Jurkat, Clone E6-1 (cell line): ENCODE data around the gene SHROOM3.
"Not testable (repeated sequence)": the region's sequence is repeated elsewhere in the genome, so short reads cannot be mapped to it uniquely, and the experiment has no call there.

Experiments used
- DNase-seq: peaks from one replicate; pipeline ENCODE4 v3.0.0-alpha.2; 2011; ENCODE audit warnings: low read depth, low spot score
- H3K4me3 ChIP-seq: 2 replicates; pipeline ENCODE4 v1.5.1; 2011; ENCODE audit warnings: mild to moderate bottlenecking, low read length, control low read depth, moderate library complexity

SHROOM3 gene

GRCh38 chr4:76441881-76442280 lies 6.9 kb downstream of the SHROOM3 start:
- H3K4me3 ChIP-seq = no peak overlapping the region
- DNase-seq = no peak

DNA sequence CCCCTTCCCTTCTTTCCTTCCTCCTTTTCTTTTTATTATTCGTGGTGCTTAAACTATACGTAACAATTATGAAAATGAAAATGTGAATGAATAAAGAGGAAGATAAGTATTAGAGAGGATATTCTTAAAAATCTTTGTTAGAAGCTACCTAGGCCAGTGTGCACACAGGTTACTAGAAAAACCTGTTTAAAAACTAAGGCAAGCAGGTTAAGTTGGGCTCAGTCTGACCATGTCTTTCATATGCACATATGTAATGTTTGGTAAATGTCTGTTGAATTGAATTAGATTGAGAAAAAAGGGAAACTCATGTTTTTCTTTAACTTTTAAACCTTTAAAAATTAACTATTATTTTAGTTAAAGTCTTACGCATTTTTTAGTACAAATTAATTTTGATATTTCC lies 7.8 kb downstream of the SHROOM3 start:
- no peak for DNase-seq

DNA sequence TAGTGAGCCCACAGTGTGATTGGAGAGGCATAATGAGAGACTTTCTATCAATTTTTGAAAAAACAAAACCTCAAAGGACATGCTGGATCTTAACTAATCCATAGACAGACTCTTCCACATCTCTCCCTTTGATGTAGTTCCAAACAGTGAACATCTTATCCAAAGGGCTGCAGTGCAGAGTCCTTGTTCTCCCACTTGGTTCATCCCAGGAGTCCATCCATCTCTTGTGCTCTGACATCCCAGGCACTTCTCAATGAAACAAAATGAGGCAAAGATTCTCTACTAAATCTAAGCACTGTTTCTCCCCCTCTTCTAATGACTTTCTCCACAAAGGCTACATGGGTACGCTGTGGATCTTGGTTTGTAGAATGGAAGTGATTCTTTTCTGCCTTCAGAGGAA lies 8.3 kb downstream of the SHROOM3 start:
- DNase-seq = no peak
- no peak overlapping the region for H3K4me3 ChIP-seq

More for the DNA sequence above, 7.8 kb downstream of the SHROOM3 start:
- H3K4me3 ChIP-seq = no peak overlapping the region

- no peak overlapping the region for H3K4me3 ChIP-seq
- no peak for DNase-seq
Observed at GRCh38 chr4:76445911-76446310, 10.9 kb downstream of the SHROOM3 start.

GRCh38 chr4:76447393-76447851 lies 12.4 kb downstream of the SHROOM3 start:
- no peak overlapping the region for H3K4me3 ChIP-seq
- DNase-seq = no peak

GRCh38 chr4:76448211-76448610 lies 13.2 kb downstream of the SHROOM3 start:
- no peak for DNase-seq
- H3K4me3 ChIP-seq = no peak overlapping the region

GRCh38 chr4:76449362-76449767 lies 14.3 kb downstream of the SHROOM3 start:
- no peak overlapping the region for H3K4me3 ChIP-seq
- no peak for DNase-seq

- H3K4me3 ChIP-seq = no peak overlapping the region
- no peak for DNase-seq
Observed at GRCh38 chr4:76449833-76450232, 14.8 kb downstream of the SHROOM3 start.

DNA sequence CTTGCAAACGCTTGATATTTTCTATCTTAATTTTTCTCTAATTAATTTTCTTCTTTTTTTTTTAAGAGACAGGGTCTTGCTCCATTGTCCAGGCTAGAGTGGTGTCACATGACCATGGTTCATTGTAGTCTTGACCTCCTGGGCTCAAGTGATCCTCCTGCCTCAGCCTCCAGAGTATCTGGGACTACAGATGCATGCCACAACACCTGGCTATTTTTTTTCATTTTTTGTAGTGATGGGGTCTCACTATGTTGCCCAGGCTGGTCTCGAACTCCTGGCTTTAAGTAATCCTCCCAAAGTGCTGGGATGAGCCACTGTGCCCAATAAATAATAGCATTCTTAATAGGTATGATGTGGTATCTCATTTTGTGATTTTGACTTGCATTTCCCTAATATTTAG lies 18.2 kb downstream of the SHROOM3 start:
- H3K4me3 ChIP-seq = no peak overlapping the region
- no peak for DNase-seq

- not testable (repeated sequence) for DNase-seq, H3K4me3 ChIP-seq
Observed at GRCh38 chr4:76454073-76454472, 19.0 kb downstream of the SHROOM3 start.

DNA sequence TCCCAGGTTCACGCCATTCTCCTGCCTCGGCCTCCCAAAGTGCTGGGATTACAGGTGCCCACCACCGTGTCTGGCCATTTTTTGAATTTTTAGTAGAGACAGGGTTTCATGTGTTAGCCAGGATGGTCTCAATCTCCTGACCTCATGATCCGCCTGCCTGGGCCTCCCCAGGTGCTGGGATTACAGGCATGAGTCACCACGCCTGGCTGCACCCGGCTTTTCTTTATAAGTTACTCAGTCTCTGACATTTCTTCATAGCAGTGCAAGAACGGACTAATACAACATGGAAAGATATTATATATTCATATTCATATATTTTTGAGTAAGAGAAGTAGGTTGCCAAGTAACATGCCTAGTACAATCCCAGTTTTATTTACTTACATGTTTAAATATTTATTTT lies 22.9 kb downstream of the SHROOM3 start:
- H3K4me3 ChIP-seq = no peak overlapping the region
- no peak for DNase-seq

GRCh38 chr4:76458297-76458696 lies 23.3 kb downstream of the SHROOM3 start:
- no peak overlapping the region for H3K4me3 ChIP-seq
- DNase-seq = no peak

GRCh38 chr4:76458825-76459224 lies 23.8 kb downstream of the SHROOM3 start:
- no peak for DNase-seq
- no peak overlapping the region for H3K4me3 ChIP-seq

DNA sequence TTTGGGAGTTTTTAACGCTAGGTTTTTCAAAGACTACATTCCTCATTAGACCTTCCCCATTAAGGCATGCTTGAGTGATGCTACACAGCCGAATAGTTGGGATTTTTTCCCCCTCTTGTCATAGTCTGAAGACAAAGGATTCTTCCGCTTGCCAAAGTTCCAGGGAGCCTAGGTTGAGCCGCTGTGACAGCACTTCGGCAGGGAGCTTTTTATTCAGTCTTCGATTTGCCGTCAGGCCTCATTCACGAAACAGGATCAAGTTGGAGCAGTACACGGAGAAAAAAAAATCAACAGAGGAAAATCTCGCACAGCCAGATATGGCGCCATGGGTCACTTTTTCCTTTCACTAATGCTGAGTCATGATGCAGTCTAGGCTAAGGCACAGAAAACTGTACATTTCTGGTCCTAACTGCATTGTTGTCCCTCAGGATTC lies 24.3 kb downstream of the SHROOM3 start:
- no peak overlapping the region for H3K4me3 ChIP-seq
- no peak for DNase-seq

- DNase-seq = no peak
- H3K4me3 ChIP-seq = no peak overlapping the region
Observed at GRCh38 chr4:76463568-76463967, 28.5 kb downstream of the SHROOM3 start.

GRCh38 chr4:76470064-76470463 lies 35.0 kb downstream of the SHROOM3 start:
- H3K4me3 ChIP-seq = no peak overlapping the region
- no peak for DNase-seq

DNA sequence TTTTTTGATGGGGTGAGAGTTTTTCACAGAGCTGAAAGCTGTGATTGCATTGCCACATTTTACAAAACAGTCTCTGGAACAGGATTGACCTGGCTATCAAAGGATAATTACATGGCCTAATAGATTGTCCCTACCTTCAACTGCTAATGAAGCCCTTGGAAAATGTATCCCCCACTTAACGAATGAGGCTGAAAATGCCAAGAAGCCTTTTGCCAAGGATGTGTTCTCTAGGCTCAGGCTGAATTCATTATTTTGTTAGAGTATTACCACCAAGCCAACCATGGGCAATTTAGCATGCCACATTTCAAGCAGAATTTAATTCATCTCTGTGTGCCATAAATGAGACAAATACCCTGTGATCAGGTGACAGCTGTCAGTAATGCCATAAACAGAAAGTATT lies 35.5 kb downstream of the SHROOM3 start:
- no peak overlapping the region for H3K4me3 ChIP-seq
- DNase-seq = no peak

DNA sequence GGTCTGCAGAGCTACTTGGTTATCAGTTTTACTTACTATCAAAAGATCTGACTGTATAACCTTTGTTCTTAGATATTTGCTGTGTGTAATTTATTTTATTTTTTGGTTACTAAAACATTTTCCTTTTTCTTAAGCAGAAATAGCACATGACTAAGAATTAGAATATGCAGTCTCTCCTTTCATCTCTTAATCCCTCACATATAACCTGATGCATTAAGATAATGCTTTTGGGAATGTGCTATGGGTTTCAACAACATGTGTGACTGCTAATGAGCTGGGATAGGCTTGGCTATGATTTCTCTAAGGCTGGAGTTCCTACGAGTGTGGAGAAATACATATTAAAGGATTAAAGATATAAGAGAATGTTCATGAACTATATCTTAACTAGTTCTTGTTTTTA lies 41.5 kb downstream of the SHROOM3 start:
- H3K4me3 ChIP-seq = no peak overlapping the region
- no peak for DNase-seq

DNA sequence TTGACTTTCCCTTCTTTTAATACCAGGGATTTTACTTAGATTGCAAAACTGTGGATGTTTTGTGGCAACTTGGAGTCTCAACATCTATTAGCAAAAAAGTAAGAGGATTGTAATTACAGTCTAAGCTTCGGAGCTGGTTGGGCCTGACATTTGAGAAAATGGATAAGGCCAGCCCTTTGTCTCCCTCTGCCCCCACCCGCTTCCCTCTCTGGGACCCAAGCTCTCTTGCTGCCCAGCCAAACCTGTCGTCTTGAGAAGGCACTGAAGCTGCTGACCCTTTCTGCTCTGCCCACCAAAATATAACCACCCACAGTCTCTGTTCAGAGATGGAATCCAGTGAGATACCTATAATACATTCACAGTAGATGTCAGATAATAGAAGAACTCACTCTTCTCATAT lies 49.6 kb downstream of the SHROOM3 start:
- no peak for DNase-seq

GRCh38 chr4:76485450-76485849 lies 50.4 kb downstream of the SHROOM3 start:
- no peak overlapping the region for H3K4me3 ChIP-seq
- DNase-seq = no peak

More for the DNA sequence above, 49.6 kb downstream of the SHROOM3 start:
- no peak overlapping the region for H3K4me3 ChIP-seq

DNA sequence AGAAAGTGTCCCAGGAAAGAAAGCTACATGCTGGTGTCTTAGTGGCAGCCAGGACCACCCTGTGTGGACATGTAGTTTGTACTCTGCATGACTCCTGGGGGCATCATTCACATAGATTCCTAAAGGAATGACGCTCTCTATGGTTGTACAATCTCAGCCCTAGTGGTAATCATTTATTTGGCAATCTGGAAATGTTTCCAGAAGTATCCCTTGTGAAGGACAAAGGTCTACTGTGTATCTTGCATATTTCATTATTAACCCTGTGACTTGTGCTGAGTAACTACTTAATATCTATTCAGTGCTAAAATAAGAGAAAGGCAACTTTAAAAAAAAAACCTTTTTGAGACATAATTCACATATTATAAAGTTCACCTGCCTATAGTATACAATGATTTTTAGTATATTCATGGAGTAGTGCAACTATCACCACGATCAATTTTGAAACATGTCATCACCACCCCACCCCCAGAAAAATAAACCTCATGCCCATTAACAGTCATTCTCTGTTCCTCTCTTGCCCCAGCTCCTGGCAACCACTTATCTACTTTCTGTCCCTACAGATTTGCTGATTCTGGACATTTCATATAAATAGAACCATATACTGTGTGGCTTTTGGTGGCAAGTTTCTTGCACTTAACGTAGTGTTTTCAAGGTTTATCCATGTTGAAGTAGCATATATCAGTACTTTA lies 51.7 kb downstream of the SHROOM3 start:
- DNase-seq = no peak
- no peak overlapping the region for H3K4me3 ChIP-seq
